ENCODE data around the gene TMEM221.

- TF ChIP-seq EP300 (IDR thresholded peaks at IDR 0.05; ENCODE audit: low read depth): no peak
- TF ChIP-seq CTCF (IDR thresholded peaks at IDR 0.05): no peak
- TF ChIP-seq POLR2A (IDR thresholded peaks at IDR 0.05): no peak
These were observed 34.6 kb upstream of the TMEM221 start for GRCh38 chr19:17482877-17483604.
